Colon (tissue), 2 donors: ENCODE data around the gene UBP1.
"Not testable (repeated sequence)": the region's sequence is repeated elsewhere in the genome, so short reads cannot be mapped to it uniquely, and the experiment has no call there.

Experiments
- FAIRE-seq: peaks from 2 replicates; lab custom pipeline; 2012; peaks lifted over from hg19 to GRCh38; lab: Jason Lieb, UNC
- donor health status: control.
- donor health status: control.

Gene UBP1

GRCh38 chr3:33440328-33441224, at the start of gene UBP1:
Gene UBP1 (minus strand): TSS chr3:33440405. CDS start chr3:33439848, 557 bp downstream.
- FAIRE-seq, result peak; percentile 69

GRCh38 chr3:33488683-33489082, 48.5 kb upstream of the UBP1 start:
- FAIRE-seq, result no peak

GRCh38 chr3:33488246-33488645, 48.0 kb upstream of the UBP1 start:
- FAIRE-seq, result no peak

- no peak for FAIRE-seq
Measured at GRCh38 chr3:33482111-33482521, 41.9 kb upstream of the UBP1 start.

- no peak for FAIRE-seq
Measured at GRCh38 chr3:33474896-33475295, 34.7 kb upstream of the UBP1 start.

- no peak for FAIRE-seq
Measured at GRCh38 chr3:33473813-33474212, 33.6 kb upstream of the UBP1 start.

- FAIRE-seq, result no peak
Measured at GRCh38 chr3:33467786-33468185, 27.6 kb upstream of the UBP1 start.

GRCh38 chr3:33461097-33461496, 20.9 kb upstream of the UBP1 start:
- FAIRE-seq, result no peak

GRCh38 chr3:33459577-33459976, 19.4 kb upstream of the UBP1 start:
- not testable (repeated sequence) for FAIRE-seq

GRCh38 chr3:33458446-33458845, 18.2 kb upstream of the UBP1 start:
- FAIRE-seq, result no peak

GRCh38 chr3:33456756-33457155, 16.6 kb upstream of the UBP1 start:
- FAIRE-seq, result no peak

- no peak for FAIRE-seq
Measured at GRCh38 chr3:33453331-33453761, 13.1 kb upstream of the UBP1 start.

GRCh38 chr3:33451994-33452393, 11.8 kb upstream of the UBP1 start:
- FAIRE-seq, result not testable (repeated sequence)

- no peak for FAIRE-seq
Measured at GRCh38 chr3:33447958-33448357, 7.8 kb upstream of the UBP1 start.

- FAIRE-seq, result not testable (repeated sequence)
Measured at GRCh38 chr3:33447256-33447625, 7.0 kb upstream of the UBP1 start.

- no peak for FAIRE-seq
Measured at GRCh38 chr3:33442190-33442589, 2.0 kb upstream of the UBP1 start.

GRCh38 chr3:33441225-33441976, 1.2 kb upstream of the UBP1 start:
- FAIRE-seq, result no peak

GRCh38 chr3:33439546-33440327, 468 bp downstream of the UBP1 start:
- FAIRE-seq, result no peak

GRCh38 chr3:33438881-33439545, 1.2 kb downstream of the UBP1 start:
- no peak for FAIRE-seq

- no peak for FAIRE-seq
Measured at GRCh38 chr3:33438284-33438668, 1.9 kb downstream of the UBP1 start.

- FAIRE-seq, result no peak
Measured at GRCh38 chr3:33437556-33438283, 2.5 kb downstream of the UBP1 start.
